GM13976 (cell line): ENCODE data around the gene MPO.

Experiments used
- DNase-seq: peaks from one replicate; pipeline ENCODE4 v3.0.0; 2012; ENCODE audit warnings: low spot score
- in situ Hi-C: fragments of 300-500 bp; cut with MboI; formaldehyde crosslinking; loops from one replicate; pipeline ENCODE4 v1.12.0; 2022; ENCODE audit warnings: low sequenced_read_pairs, mixed read lengths, inconsistent platforms; ENCODE audit not compliant: unreplicated experiment
- TF ChIP-seq, protein P1 (sequence below): IDR thresholded peaks from 2 replicates; pipeline ENCODE4 v1.5.1; 2012; ENCODE audit warnings: borderline replicate concordance, mild to moderate bottlenecking; ENCODE audit not compliant: insufficient read depth; ENCODE audit errors: extremely low read depth, missing control alignments, control extremely low read depth

The MPO gene

DNA sequence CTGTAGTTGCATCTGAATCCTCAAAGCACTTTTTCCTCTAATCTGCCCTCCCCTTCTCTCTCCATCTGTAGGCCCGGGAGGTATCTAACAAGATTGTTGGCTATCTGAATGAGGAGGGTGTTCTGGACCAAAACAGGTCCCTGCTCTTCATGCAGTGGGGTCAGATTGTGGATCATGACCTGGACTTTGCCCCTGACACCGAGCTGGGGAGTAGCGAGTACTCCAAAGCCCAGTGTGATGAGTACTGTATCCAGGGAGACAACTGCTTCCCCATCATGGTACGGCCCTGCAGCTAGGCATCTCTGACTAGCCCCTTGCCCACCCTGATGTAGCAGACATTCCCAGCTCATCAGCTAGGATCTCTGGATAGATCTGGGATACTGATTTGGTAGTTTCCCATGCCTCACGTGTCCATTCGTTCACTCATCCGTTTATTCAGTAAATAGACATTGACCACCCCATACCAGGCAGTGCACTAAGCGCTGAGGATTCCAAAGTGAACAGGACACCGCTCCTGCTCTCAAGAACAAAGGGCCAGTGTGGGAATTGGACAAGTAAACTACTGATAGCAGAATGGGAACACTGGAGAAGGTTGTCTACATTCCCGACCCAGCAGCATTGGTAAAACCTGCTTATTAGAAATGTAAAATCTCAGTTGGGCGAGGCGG is 30.3 kb downstream of the MPO start:
- in situ Hi-C loops, result no loop called here
- TF ChIP-seq, protein P1, sequence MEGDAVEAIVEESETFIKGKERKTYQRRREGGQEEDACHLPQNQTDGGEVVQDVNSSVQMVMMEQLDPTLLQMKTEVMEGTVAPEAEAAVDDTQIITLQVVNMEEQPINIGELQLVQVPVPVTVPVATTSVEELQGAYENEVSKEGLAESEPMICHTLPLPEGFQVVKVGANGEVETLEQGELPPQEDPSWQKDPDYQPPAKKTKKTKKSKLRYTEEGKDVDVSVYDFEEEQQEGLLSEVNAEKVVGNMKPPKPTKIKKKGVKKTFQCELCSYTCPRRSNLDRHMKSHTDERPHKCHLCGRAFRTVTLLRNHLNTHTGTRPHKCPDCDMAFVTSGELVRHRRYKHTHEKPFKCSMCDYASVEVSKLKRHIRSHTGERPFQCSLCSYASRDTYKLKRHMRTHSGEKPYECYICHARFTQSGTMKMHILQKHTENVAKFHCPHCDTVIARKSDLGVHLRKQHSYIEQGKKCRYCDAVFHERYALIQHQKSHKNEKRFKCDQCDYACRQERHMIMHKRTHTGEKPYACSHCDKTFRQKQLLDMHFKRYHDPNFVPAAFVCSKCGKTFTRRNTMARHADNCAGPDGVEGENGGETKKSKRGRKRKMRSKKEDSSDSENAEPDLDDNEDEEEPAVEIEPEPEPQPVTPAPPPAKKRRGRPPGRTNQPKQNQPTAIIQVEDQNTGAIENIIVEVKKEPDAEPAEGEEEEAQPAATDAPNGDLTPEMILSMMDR, result no peak

DNA sequence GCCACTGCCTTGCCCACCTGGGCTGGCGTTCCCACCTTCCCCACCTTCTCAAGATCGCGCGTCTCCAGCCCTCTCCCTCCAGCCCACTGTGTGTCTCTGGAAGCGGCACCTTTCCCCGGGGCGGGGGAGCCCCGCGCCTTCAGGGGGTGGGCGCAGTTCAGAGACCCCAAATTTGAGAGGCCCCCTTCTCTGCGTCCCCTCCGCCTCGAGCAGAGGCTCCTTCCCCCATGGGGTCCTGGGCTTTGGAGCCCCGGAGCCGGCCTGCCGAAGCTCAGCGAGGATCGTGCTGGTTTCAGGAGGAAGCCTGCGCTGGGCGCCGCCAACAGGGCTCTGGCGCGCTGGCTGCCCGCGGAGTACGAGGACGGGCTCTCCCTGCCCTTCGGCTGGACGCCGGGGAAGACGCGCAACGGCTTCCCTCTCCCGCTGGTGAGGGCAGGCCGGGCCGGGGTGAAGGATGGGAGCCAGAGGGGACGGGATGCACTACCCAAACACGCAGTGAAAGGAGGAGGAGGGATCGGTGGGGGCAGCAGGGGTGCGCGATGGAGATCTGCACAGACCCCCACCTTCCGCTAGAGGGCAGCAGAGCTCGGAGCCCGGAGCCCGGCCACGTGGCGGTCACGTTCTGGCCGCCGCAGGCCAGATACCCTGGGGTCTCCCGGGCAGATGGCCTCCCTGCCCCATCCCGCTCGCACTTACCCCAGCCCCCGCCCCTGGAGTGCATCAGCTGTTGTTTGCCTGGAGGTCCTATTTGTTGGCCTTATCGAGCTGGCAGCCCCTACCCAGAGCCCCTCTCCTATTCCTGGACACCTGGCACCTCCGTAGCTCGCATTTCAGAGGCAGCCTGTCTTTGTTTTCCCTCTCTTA is 31.2 kb downstream of the MPO start:
- TF ChIP-seq, protein P1, result peak; percentile 79
- DNase-seq, result peak; percentile 97
- in situ Hi-C loops, result no loop called here

More for the DNA sequence above, 30.3 kb downstream of the MPO start:
- DNase-seq, result no peak

DNA sequence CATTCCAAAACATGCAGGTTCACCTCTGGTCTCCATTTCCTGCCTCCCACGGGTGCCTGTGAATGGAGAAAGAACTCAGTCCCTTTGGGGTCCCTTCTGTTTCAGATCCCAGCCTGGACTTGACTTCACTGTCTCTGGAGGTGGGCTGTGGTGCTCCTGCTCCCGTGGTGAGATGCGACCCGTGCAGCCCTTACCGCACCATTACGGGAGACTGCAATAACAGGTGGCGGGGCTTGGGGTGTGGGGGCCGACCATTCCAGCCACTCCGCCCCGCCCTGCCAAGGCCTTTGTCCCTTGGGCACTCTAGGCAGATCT is 31.8 kb downstream of the MPO start:
- in situ Hi-C loops, result no loop called here
- DNase-seq, result no peak
- TF ChIP-seq, protein P1, result no peak

DNA sequence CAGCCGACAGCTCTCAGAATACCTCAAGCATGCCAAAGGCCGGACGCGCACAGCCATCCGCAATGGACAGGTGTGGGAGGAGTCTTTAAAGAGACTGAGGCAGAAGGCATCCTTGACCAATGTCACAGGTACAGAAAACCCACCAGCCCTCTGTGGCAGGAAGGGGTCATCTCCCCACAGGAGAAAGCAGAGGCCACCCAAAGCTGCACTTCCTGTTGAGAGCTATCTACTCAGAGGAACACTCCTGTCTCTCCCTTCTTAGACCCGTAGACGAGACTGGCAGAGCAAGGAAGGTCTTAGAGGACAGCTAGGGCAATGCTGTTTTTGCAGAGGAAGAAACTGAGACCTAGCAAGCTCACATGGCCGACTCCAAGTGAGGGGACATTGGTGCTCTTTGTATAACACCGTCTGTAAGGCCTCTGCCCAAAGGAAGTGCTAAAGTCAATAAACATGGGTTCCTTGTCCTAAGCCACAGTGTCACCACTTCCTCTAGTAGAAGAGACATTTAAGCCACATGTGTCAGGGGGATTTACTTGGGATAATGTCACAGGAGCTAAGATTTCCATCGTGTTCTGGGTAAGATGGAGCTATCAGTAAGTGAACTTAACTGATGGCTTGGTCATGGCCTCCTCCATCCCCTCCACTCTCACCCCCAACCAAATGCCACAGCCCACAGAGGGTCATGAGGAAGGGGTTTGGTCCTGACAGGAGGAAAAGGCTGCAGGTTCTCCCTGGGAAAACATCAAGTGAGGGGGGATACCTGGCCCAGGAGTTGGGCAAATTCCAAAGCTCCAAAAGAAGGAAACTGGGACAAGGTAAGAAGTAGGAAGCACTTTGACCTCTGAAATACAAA is 33.0 kb downstream of the MPO start:
- no peak for DNase-seq
- TF ChIP-seq, protein P1, result no peak
- in situ Hi-C loops, result no loop called here

DNA sequence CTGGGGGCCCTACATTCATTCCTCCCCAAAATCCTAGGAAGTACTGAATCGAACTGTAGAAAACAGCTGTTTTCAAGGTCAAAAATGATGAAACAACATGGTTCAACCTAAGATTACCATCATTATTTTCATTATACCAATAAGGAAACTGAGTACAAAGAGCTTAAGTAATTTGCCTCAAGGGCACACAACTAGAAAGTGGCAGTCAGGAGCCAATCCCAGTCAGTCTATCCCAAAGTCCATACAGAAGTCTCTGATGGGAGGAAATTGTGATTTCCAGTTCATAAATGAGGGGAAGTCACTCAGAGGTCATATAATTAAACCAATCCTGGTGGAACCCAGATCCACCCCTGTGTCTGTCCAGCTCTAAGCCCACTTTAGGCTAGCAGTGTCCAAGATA is 34.0 kb downstream of the MPO start:
- in situ Hi-C loops, result no loop called here
- TF ChIP-seq, protein P1, result no peak
- no peak for DNase-seq

DNA sequence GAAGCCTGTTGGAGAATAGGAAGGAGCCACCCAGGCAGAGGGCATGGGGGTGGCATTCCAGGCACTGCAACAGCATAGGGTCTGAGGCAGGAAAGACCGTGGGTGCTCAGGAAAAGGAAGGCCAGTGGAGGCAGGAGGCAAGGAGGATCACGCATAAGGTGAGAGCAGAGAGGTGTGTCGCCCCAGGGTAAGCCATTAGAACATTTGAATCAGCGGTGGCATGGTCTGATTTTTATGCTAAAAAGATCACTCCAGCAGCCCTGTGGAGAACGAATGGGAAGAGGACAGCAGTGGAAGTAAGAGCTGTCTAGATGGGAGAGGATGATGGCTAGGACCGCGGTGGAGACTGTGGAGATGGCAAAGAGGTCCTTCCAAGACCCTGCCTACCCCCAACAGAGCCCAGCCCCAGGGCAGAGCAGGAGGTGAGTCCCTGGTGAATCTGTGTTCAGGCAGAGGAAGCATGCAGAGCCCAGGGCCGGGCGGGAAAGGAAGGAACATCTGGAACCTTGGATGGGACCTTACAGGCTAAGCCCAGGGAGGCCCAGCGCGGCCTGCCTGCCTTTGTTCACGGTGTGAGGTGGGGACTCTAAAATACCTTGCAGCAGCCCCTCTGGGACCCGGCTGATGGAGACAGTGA is 34.5 kb downstream of the MPO start:
- in situ Hi-C loops, result no loop called here
- no peak for DNase-seq
- TF ChIP-seq, protein P1, result no peak
